ENCODE measurements around the gene PCDH1.

GRCh38 chr5:141903261-141903660 is 25.1 kb upstream of the PCDH1 start:
- TF ChIP-seq CTCF (IDR thresholded peaks at IDR 0.05) (no peak), POLR2A (IDR thresholded peaks at IDR 0.05) (no peak)
